Activated T-helper 17 cell treated with anti-CD3 and anti-CD28 coated beads, Interleukin-2, amount 50 U/mL, for 72 hours (primary cell): Measurements from ENCODE around the gene DYNC2I2. TPM values are rescaled to one million over a fixed set of nuclear protein-coding genes. Genes with fewer than 3 reads are reported as not detected.
A peak's percentile ranks its signal among the peaks of the same experiment; 100 is the strongest.
"Not testable (repeated sequence)": the region's sequence is repeated elsewhere in the genome, so short reads cannot be mapped to it uniquely, and the experiment has no call there.

Source experiments
- ATAC-seq: fragments of 150-1000 bp; cut with Tn5 transposase; replicated peaks from 2 replicates; pipeline ENCODE4 v1.10.0; 2021; ENCODE audit warnings: mild to moderate bottlenecking, moderate library complexity
- H3K27ac Mint-ChIP-seq: one replicate; pipeline ENCODE4 v1.8.0; 2022; ENCODE audit warnings: mixed read lengths
- H3K27me3 Mint-ChIP-seq: one replicate; pipeline ENCODE4 v1.8.0; 2022; ENCODE audit warnings: mixed read lengths
- H3K36me3 Mint-ChIP-seq: one replicate; pipeline ENCODE4 v1.8.0; 2022; ENCODE audit warnings: low read depth, mild to moderate bottlenecking, mixed read lengths
- H3K4me1 Mint-ChIP-seq: one replicate; pipeline ENCODE4 v1.8.0; 2022; ENCODE audit warnings: mixed read lengths
- H3K4me3 Mint-ChIP-seq: one replicate; pipeline ENCODE4 v1.8.0; 2022; ENCODE audit warnings: mild to moderate bottlenecking, mixed read lengths
- H3K9me3 Mint-ChIP-seq: one replicate; pipeline ENCODE4 v1.8.0; 2022; ENCODE audit warnings: mixed read lengths
- total RNA-seq, 2 donors: library from RNA; stranded (reverse); gene quantifications; one replicate each; pipeline ENCODE4 v1.2.3, GENCODE V29; 2022

The DYNC2I2 gene
- 10 to 100 TPM; 29.4 to 39.8 TPM for total RNA-seq

GRCh38 chr9:128656416-128657343 is at the start of gene DYNC2I2:
TSS of gene DYNC2I2 (minus strand) at chr9:128656847. CDS start at chr9:128656726, 121 bp downstream.
- H3K9me3 Mint-ChIP-seq = no peaks in the 10 kb centered on the region
- no peaks in the 10 kb centered on the region for H3K27me3 Mint-ChIP-seq
- ATAC-seq = peak; percentile 99
- no peaks in the 10 kb centered on the region for H3K4me1 Mint-ChIP-seq
- peak within 1 kb of the TSS; percentile 80 for H3K4me3 Mint-ChIP-seq
- peak within 1 kb of the TSS; percentile 98 for H3K27ac Mint-ChIP-seq
- H3K36me3 Mint-ChIP-seq = no peaks in the 10 kb centered on the region

DNA sequence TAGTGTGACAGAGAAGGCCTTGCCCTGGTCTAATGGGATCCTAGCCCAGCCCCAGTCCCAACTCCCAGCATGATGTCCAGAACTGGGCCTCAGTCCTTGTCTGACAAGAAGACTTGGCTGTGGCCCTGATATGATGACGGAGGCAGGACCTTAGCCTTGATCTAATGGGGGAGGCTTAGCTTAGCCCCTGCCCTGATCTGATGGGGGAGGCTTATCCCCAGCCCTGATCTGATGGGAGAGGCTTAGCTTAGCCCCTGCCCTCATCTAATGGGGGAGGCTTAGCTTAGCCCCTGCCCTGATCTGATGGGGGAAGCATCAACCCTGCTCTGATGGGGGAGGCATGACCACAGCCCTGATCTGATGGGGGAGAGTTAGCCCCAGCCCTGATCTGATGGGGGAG is 49.4 kb upstream of the DYNC2I2 start:
- Mint-ChIP-seq H3K27me3 (no peaks in the 10 kb centered on the region), H3K36me3 (no peaks in the 10 kb centered on the region), H3K4me1 (no peaks in the 10 kb centered on the region), H3K4me3 (no peak overlapping the region), H3K27ac (peak overlapping the region; percentile 25), H3K9me3 (no peaks in the 10 kb centered on the region)
- ATAC-seq = no peak

GRCh38 chr9:128705051-128705965 is 48.7 kb upstream of the DYNC2I2 start:
- H3K4me3 Mint-ChIP-seq = no peak overlapping the region
- ATAC-seq = no peak
- H3K27me3 Mint-ChIP-seq = no peaks in the 10 kb centered on the region
- no peak overlapping the region for H3K27ac Mint-ChIP-seq
- H3K36me3 Mint-ChIP-seq = no peaks in the 10 kb centered on the region
- no peaks in the 10 kb centered on the region for H3K4me1 Mint-ChIP-seq
- no peaks in the 10 kb centered on the region for H3K9me3 Mint-ChIP-seq

- no peak for ATAC-seq
- peak overlapping the region; percentile 16 for H3K4me3 Mint-ChIP-seq
- no peaks in the 10 kb centered on the region for H3K9me3 Mint-ChIP-seq
Measured at GRCh38 chr9:128704356-128704670, 47.7 kb upstream of the DYNC2I2 start.

GRCh38 chr9:128703616-128704355 is 47.1 kb upstream of the DYNC2I2 start:
- ATAC-seq = no peak
- H3K4me1 Mint-ChIP-seq = no peaks in the 10 kb centered on the region
- no peak overlapping the region for H3K27ac Mint-ChIP-seq
- no peaks in the 10 kb centered on the region for H3K9me3 Mint-ChIP-seq
- no peaks in the 10 kb centered on the region for H3K36me3 Mint-ChIP-seq
- peak overlapping the region; percentile 76 for H3K4me3 Mint-ChIP-seq
- H3K27me3 Mint-ChIP-seq = no peaks in the 10 kb centered on the region

More at GRCh38 chr9:128704356-128704670, 47.7 kb upstream of the DYNC2I2 start:
- H3K27me3 Mint-ChIP-seq = no peaks in the 10 kb centered on the region
- no peaks in the 10 kb centered on the region for H3K4me1 Mint-ChIP-seq
- no peaks in the 10 kb centered on the region for H3K36me3 Mint-ChIP-seq
- no peak overlapping the region for H3K27ac Mint-ChIP-seq

DNA sequence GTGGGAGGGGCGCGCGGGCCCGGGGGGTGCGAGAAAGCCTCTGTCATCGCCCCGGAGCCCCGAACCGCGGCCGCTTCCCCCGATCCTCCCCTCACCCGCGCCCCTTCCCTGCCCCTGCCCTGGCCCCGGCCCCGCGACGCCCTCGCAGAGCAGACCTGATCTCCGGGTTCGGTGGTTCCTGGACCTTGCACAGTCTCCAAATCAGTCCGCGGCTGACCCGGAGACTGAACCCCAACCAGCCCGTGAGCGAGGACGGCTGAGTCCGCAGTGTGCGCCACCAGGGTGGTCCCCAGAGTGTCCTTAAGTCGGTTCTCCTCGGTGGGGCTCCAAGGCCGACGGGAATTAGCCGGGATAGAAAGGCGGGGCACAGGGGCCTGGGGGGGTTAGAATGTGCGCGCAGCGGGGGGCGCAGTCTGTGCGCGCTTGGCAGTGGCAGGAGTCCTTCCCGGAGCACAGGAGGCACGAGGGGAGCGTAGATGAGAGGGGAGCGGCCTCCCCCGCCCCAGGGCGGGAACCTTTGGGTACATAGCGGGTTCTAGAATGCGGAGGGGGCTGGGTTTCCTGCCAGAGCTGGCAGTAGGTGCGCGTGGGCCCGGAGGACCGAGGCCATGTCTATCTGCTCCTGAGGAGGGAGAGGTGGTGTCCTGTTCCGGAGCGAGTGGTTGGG is 46.4 kb upstream of the DYNC2I2 start:
- peak overlapping the region; percentile 76 for H3K4me3 Mint-ChIP-seq
- no peaks in the 10 kb centered on the region for H3K27me3 Mint-ChIP-seq
- H3K27ac Mint-ChIP-seq = no peak overlapping the region
- ATAC-seq = peak; percentile 45
- H3K9me3 Mint-ChIP-seq = no peaks in the 10 kb centered on the region
- no peaks in the 10 kb centered on the region for H3K4me1 Mint-ChIP-seq
- H3K36me3 Mint-ChIP-seq = no peaks in the 10 kb centered on the region

- Mint-ChIP-seq H3K4me1 (no peaks in the 10 kb centered on the region), H3K27ac (peak within 1 kb of the TSS; percentile 74), H3K36me3 (no peaks in the 10 kb centered on the region), H3K27me3 (no peaks in the 10 kb centered on the region), H3K9me3 (no peaks in the 10 kb centered on the region), H3K4me3 (peak within 1 kb of the TSS; percentile 81)
- peak; percentile 93 for ATAC-seq
Measured at GRCh38 chr9:128702445-128702948, 45.9 kb upstream of the DYNC2I2 start, which contains the start of gene PKN3. TSS of gene PKN3 (plus strand) at chr9:128702503. CDS start at chr9:128702916, 413 bp downstream.

DNA sequence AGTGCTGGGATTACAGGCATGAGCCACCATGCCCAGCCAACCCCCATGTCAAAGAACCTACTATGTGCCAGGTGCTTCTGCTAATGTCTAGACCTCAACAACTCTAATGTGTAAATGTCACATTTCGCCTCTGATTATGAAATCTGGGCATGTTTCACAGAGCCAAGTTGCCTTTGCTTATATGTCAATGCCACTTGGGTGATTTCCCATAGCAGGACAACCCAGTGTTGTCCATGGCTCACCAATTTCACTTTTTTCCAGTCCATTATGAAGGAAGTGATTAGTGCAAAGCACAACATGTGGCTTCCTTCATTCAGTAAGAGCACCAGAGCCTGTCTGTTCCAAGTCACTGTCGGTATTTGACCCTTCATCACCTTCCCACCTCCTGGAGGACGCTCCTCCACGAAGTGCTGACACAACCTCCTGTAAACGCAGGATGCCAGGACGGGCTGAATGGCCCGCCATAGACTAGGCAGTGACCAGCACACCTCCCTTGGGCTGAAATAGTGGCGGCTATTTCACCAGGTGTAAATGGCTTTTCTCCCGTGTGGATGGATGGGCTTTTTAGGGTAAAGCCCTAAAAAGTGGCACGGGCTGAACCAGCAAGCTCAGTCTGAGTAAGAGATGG is 44.7 kb upstream of the DYNC2I2 start:
- Mint-ChIP-seq H3K4me1 (no peaks in the 10 kb centered on the region), H3K27me3 (no peaks in the 10 kb centered on the region), H3K4me3 (peak overlapping the region; percentile 81), H3K36me3 (peaks cover 9% of the 10 kb centered on the region), H3K9me3 (no peaks in the 10 kb centered on the region), H3K27ac (no peak overlapping the region)
- no peak for ATAC-seq

DNA sequence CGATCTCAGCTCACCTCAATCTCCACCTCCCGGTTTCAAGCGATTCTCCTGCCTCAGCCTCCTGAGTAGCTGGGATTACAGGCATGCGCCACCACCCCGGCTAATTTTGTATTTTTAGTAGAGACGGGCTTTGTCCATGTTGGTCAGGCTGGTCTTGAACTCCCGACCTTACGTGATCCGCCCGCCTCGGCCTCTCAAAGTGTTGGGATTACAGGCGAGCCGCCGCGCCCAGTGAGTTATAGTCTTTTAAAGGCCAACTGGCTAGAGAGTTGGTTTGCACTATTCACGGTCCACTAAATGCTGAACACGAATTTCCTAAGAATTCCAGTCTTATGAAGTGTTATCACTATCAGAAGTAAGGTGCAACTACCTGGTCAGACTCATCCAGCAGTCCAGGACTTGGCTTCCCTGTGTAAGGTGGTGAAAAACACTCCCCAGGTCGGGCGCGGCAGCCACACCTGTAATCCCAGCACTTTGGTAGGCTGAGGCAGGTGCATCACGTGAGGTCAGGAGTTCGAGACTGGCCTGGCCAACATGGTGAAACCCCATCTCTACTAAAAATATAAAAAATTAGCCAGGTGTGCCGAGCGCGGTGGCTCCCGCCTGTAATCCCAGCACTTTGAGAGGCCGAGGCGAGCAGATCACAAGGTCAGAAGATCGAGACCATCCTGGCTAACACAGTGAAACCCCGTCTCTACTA is 42.6 kb upstream of the DYNC2I2 start:
- H3K4me3 Mint-ChIP-seq, H3K9me3 Mint-ChIP-seq, ATAC-seq, H3K4me1 Mint-ChIP-seq, H3K27me3 Mint-ChIP-seq, H3K27ac Mint-ChIP-seq: not testable (repeated sequence)
- peaks cover 30% of the 10 kb centered on the region for H3K36me3 Mint-ChIP-seq

- H3K4me1 Mint-ChIP-seq = peaks cover 13% of the 10 kb centered on the region
- H3K36me3 Mint-ChIP-seq = peaks cover 51% of the 10 kb centered on the region
- ATAC-seq = no peak
- no peaks in the 10 kb centered on the region for H3K27me3 Mint-ChIP-seq
- no peak overlapping the region for H3K4me3 Mint-ChIP-seq
- no peak overlapping the region for H3K27ac Mint-ChIP-seq
- H3K9me3 Mint-ChIP-seq = no peaks in the 10 kb centered on the region
Measured at GRCh38 chr9:128696923-128697707, 40.5 kb upstream of the DYNC2I2 start.

- Mint-ChIP-seq H3K27me3 (no peaks in the 10 kb centered on the region), H3K4me1 (peaks cover 20% of the 10 kb centered on the region), H3K4me3 (no peak overlapping the region), H3K27ac (no peak overlapping the region), H3K9me3 (no peaks in the 10 kb centered on the region), H3K36me3 (peaks cover 72% of the 10 kb centered on the region)
- no peak for ATAC-seq
Measured at GRCh38 chr9:128694344-128694743, 37.7 kb upstream of the DYNC2I2 start.

DNA sequence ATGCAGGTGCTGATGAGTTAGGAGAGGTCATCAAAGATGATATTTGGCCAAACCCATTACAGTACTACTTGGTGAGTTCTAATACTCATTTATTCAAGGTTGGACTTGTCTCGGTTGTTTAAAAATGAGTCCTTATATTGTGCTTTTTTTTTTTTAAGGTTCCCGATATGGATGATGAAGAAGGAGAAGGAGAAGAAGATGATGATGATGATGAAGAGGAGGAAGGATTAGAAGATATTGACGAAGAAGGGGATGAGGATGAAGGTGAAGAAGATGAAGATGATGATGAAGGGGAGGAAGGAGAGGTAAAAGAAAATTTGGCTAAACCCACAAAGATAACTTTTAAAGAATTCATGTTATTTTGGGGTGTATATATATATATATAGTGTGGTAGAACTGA is 37.1 kb upstream of the DYNC2I2 start:
- not testable (repeated sequence) for ATAC-seq

More for the DNA sequence above, 37.1 kb upstream of the DYNC2I2 start:
- not testable (repeated sequence) for H3K9me3 Mint-ChIP-seq, H3K27me3 Mint-ChIP-seq
- Mint-ChIP-seq H3K36me3 (peaks cover 72% of the 10 kb centered on the region), H3K27ac (peak overlapping the region; percentile 89), H3K4me3 (peak overlapping the region; percentile 9), H3K4me1 (peaks cover 20% of the 10 kb centered on the region)
